HCT116 (cell line): ENCODE measurements around the gene PLEKHO2. TPM values are rescaled to one million over a fixed set of nuclear protein-coding genes. Genes with fewer than 3 reads are reported as not detected.

ENCODE experiments used
- ATAC-seq: fragments of 200-7000 bp; cut with Tn5 transposase; 2 replicates; pipeline ENCODE4 v1.9.1; 2020; ENCODE audit warnings: mild to moderate bottlenecking, moderate library complexity
- BruUV-seq: library from RNA; stranded (reverse); fragments of 400-500 nt; replicated peaks from 2 replicates; lab custom pipeline; 2021; lab: Mats Ljungman, UMichigan
- CTCF ChIA-PET: fragments of 300-600 bp; sonication (Branson Sonifier 250); formaldehyde crosslinking; loops from one replicate; lab custom pipeline; 2021; ENCODE audit warnings: antibody characterized with exemption; lab: Charles Lee
- POLR2A ChIA-PET: fragments of 300-600, 350-600 bp; sonication (Branson Sonifier 250); formaldehyde crosslinking; loops from one replicate; lab custom pipeline; 2021; ENCODE audit warnings: antibody characterized with exemption; lab: Charles Lee
- RAD21 ChIA-PET, 2 experiments: fragments of 300-600 bp; sonication (Branson Sonifier 250); formaldehyde crosslinking; loops; one replicate each; lab custom pipeline; 2023; ENCODE audit warnings: low total read pairs in 2 of 2; ENCODE audit not compliant: uncharacterized antibody in 2 of 2, unreplicated experiment in 2 of 2, low non-redundant PET in 1 of 2; lab: Charles Lee
- DNase-seq: peaks from one replicate; pipeline ENCODE4 v3.0.0-alpha.2; 2010; ENCODE audit warnings: low read depth, low spot score
- H2AFZ ChIP-seq: fragments of 200-600 bp; shearing (Covaris generic), sonication (generic); 2 replicates; pipeline ENCODE4 v1.6.1; 2017; ENCODE audit warnings: low read depth, mixed run types, mixed read lengths, antibody characterized with exemption, low read length; ENCODE audit not compliant: poor library complexity, severe bottlenecking
- H3K27ac ChIP-seq: 2 replicates; pipeline ENCODE4 v1.5.1; 2012; ENCODE audit warnings: low read depth, low read length
- H3K27me3 ChIP-seq: fragments of 200-600 bp; sonication (generic); 2 replicates; pipeline ENCODE4 v1.6.1; 2016; ENCODE audit warnings: mixed run types, low read length, mixed read lengths; ENCODE audit not compliant: insufficient read depth
- H3K36me3 ChIP-seq, 2 experiments: fragments of 200-500 bp in 1 of 2; fragments of 200-600 bp in 1 of 2; sonication (Bioruptor generic) in 1 of 2; sonication (generic) in 1 of 2; 2 replicates each; pipeline versions ENCODE4 v1.5.1 to v1.6.1; 2014 to 2016; ENCODE audit warnings: low read length in 2 of 2, inconsistent platforms in 1 of 2, mixed read lengths in 1 of 2, mixed run types in 1 of 2; ENCODE audit not compliant: insufficient read depth in 2 of 2, control insufficient read depth in 1 of 2
- H3K4me1 ChIP-seq, 2 experiments: fragments of 200-600 bp in 1 of 2; sonication (generic) in 1 of 2; 2 replicates each; pipeline versions ENCODE4 v1.5.1 to v1.6.1; 2012 to 2017; ENCODE audit warnings: low read length in 2 of 2, inconsistent platforms in 1 of 2, mild to moderate bottlenecking in 1 of 2, mixed read lengths in 1 of 2, mixed run types in 1 of 2, moderate library complexity in 1 of 2; ENCODE audit not compliant: insufficient read depth in 2 of 2, control insufficient read depth in 1 of 2
- H3K4me2 ChIP-seq: fragments of 200-600 bp; sonication (generic); 2 replicates; pipeline ENCODE4 v1.6.1; 2017; ENCODE audit warnings: mixed run types, low read length, mixed read lengths
- H3K4me3 ChIP-seq, 2 experiments: fragments of 200-600 bp in 1 of 2; sonication (generic) in 1 of 2; replicated peaks in 1 of 2; 2 replicates each; pipeline ENCODE4 v1.5.1; 2011 to 2016; ENCODE audit warnings: low read length in 2 of 2, control low read depth in 1 of 2, low read depth in 1 of 2, mild to moderate bottlenecking in 1 of 2, mixed read lengths in 1 of 2, mixed run types in 1 of 2
- H3K79me2 ChIP-seq: fragments of 200-600 bp; sonication (generic); 2 replicates; pipeline ENCODE4 v1.6.1; 2017; ENCODE audit warnings: mild to moderate bottlenecking, mixed run types, low read length, moderate library complexity, mixed read lengths; ENCODE audit not compliant: insufficient read depth
- H3K9ac ChIP-seq: fragments of 200-600 bp; sonication (generic); 2 replicates; pipeline ENCODE4 v1.6.1; 2016; ENCODE audit warnings: low read length, mixed read lengths
- H3K9me2 ChIP-seq: fragments of 200-600 bp; sonication (generic), shearing (Covaris generic); 2 replicates; pipeline ENCODE4 v1.6.1; 2017; ENCODE audit warnings: mixed run types, mild to moderate bottlenecking, moderate library complexity; ENCODE audit not compliant: insufficient read depth
- H3K9me3 ChIP-seq, 2 experiments: fragments of 200-500 bp in 1 of 2; fragments of 200-600 bp in 1 of 2; sonication (Bioruptor generic) in 1 of 2; sonication (generic) in 1 of 2; 2 replicates each; pipeline ENCODE4 v1.6.1; 2014 to 2017; ENCODE audit warnings: low read length in 2 of 2, mixed read lengths in 2 of 2, inconsistent platforms in 1 of 2, low read depth in 1 of 2, mild to moderate bottlenecking in 1 of 2, mixed run types in 1 of 2, moderate library complexity in 1 of 2; ENCODE audit not compliant: control insufficient read depth in 1 of 2, insufficient read depth in 1 of 2
- H4K20me1 ChIP-seq: fragments of 200-600 bp; sonication (generic), shearing (Covaris generic); 2 replicates; pipeline ENCODE4 v1.6.1; 2017; ENCODE audit warnings: mixed run types, mild to moderate bottlenecking, moderate library complexity; ENCODE audit not compliant: insufficient read depth
- ATF3 ChIP-seq: IDR thresholded peaks from 2 replicates; pipeline ENCODE4 v1.6.1; 2012
- CBX3 ChIP-seq: IDR thresholded peaks from 2 replicates; pipeline ENCODE4 v1.6.1; 2012; ENCODE audit warnings: low read depth
- CEBPB ChIP-seq: IDR thresholded peaks from 2 replicates; pipeline ENCODE4 v1.6.1; 2012; ENCODE audit warnings: low read depth
- EZH2 ChIP-seq: fragments of 200-600 bp; sonication (generic); IDR thresholded peaks from 2 replicates; pipeline ENCODE4 v1.6.1; 2017; ENCODE audit warnings: antibody characterized with exemption, mixed run types
- JUND ChIP-seq: IDR thresholded peaks from 2 replicates; pipeline ENCODE4 v1.6.1; 2012
- MAX ChIP-seq: IDR thresholded peaks from 2 replicates; pipeline ENCODE4 v1.6.1; 2012
- POLR2A ChIP-seq: IDR thresholded peaks from 2 replicates; pipeline ENCODE4 v1.7.0; 2011; ENCODE audit warnings: borderline replicate concordance; ENCODE audit not compliant: insufficient read depth, insufficient read length; ENCODE audit errors: extremely low read depth
- POLR2AphosphoS5 ChIP-seq: IDR thresholded peaks from 2 replicates; pipeline ENCODE4 v1.6.1; 2011; ENCODE audit warnings: mild to moderate bottlenecking, low read depth, low read length, moderate library complexity
- RAD21 ChIP-seq: IDR thresholded peaks from 2 replicates; pipeline ENCODE4 v1.6.1; 2012; ENCODE audit warnings: low read depth, mild to moderate bottlenecking
- REST ChIP-seq: IDR thresholded peaks from 2 replicates; pipeline ENCODE4 v1.6.1; 2012; ENCODE audit warnings: low read depth
- SIN3A ChIP-seq: IDR thresholded peaks from 2 replicates; pipeline ENCODE4 v1.6.1; 2012; ENCODE audit warnings: low read depth
- TCF7L2 ChIP-seq: IDR thresholded peaks from 2 replicates; pipeline ENCODE4 v1.7.0; 2011; ENCODE audit warnings: borderline replicate concordance, inconsistent platforms; ENCODE audit not compliant: insufficient read depth, insufficient read length; ENCODE audit errors: extremely low read depth
- YY1 ChIP-seq: IDR thresholded peaks from 2 replicates; pipeline ENCODE4 v1.6.1; 2011; ENCODE audit warnings: low read length, low read depth, moderate library complexity, mild to moderate bottlenecking; ENCODE audit not compliant: insufficient replicate concordance; ENCODE audit errors: extremely low read depth
- ZBTB33 ChIP-seq: IDR thresholded peaks from 2 replicates; pipeline ENCODE4 v1.6.1; 2011; ENCODE audit warnings: mild to moderate bottlenecking, low read length, moderate library complexity; ENCODE audit not compliant: insufficient replicate concordance; ENCODE audit errors: extremely low read depth
- ZFX ChIP-seq: fragments of 450-650 bp; IDR thresholded peaks from 2 replicates; pipeline ENCODE4 v1.6.1; 2017
- intact Hi-C: fragments of 100-400 bp; cut with micrococcal nuclease; formaldehyde crosslinking; loops from 2 replicates; pipeline ENCODE4 v1.10.0; 2022
- total RNA-seq: library from RNA; stranded (reverse); gene quantifications from one replicate; pipeline ENCODE4 v1.2.1, GENCODE V29; 2021; ENCODE audit not compliant: unreplicated experiment

Gene PLEKHO2
- total RNA-seq, 1 experiment from 2014 or later: 8.0 TPM

GRCh38 chr15:64847876-64848716 is 6.4 kb downstream of the PLEKHO2 start:
- H3K27me3 ChIP-seq: no peaks in the 10 kb centered on the region
- H3K4me2 ChIP-seq: no peak overlapping the region
- POLR2A ChIA-PET: no interaction called here

More at GRCh38 chr15:64847876-64848716, 6.4 kb downstream of the PLEKHO2 start:
- H3K27ac ChIP-seq: no peak overlapping the region
- peaks cover 7% of the 10 kb centered on the region; the same call in 1 of the 2 replicates for H3K79me2 ChIP-seq
- ChIA-PET CTCF (no interaction called here), RAD21 (no interaction called here)
- H3K9ac ChIP-seq: no peak overlapping the region
- H2AFZ ChIP-seq: no peak overlapping the region
- no peaks in the 10 kb centered on the region for H4K20me1 ChIP-seq
- H3K9me2 ChIP-seq: no peaks in the 10 kb centered on the region
- no peak overlapping the region for H3K4me3 ChIP-seq
- DNase-seq: no peak
- no peaks in the 10 kb centered on the region for H3K9me3 ChIP-seq
- 0 out of 4 replicates have a peak, but pooled peaks cover 0 to 2% of the 10 kb centered on the region in 2 experiments for H3K36me3 ChIP-seq
- TF ChIP-seq POLR2AphosphoS5: no peak
- TF ChIP-seq ZFX: no peak
- TF ChIP-seq POLR2A: no peak
- TF ChIP-seq RAD21: no peak
- TF ChIP-seq SIN3A: no peak
- TF ChIP-seq EZH2: no peak
- no peak for TF ChIP-seq CBX3
- TF ChIP-seq MAX: no peak
- no peak for TF ChIP-seq TCF7L2
- no peak for TF ChIP-seq REST
- no peak for TF ChIP-seq CEBPB
- TF ChIP-seq JUND: no peak
- no peak for TF ChIP-seq ZBTB33
- no peak for TF ChIP-seq ATF3
- no peak for TF ChIP-seq YY1
- H3K4me1 ChIP-seq: peaks cover 0 to 1% of the 10 kb centered on the region in 2 experiments; a peak in 1 of 4 replicates
- no peak for ATAC-seq
- no TSS peak for BruUV-seq
- intact Hi-C loops: no loop called here
